Upper lobe of left lung (tissue), 6 donors: ENCODE data around the gene SLC41A3. TPM values are rescaled to one million over a fixed set of nuclear protein-coding genes. Genes with fewer than 3 reads are reported as not detected.

Experiments
- ATAC-seq, 2 donors: fragments of 200-7000 bp; cut with Tn5 transposase; one replicate each; pipeline ENCODE4 v1.9.1; 2022; ENCODE audit warnings: mild to moderate bottlenecking in 2 of 2, moderate library complexity in 2 of 2; ENCODE audit not compliant: low FRiP score in 2 of 2
- DNase-seq, 2 donors: peaks; one replicate each; pipeline ENCODE4 v3.0.0-alpha.2; 2019 to 2020
- H3K27ac ChIP-seq, 4 donors: fragments of 200-600 bp; sonication (generic); one replicate each; pipeline ENCODE4 v1.5.1; 2016 to 2019
- H3K27me3 ChIP-seq, 4 donors: fragments of 200-600 bp; sonication (generic); one replicate each; pipeline ENCODE4 v1.5.1; 2017 to 2019
- H3K36me3 ChIP-seq, 4 donors: fragments of 200-600 bp; sonication (generic); one replicate each; pipeline ENCODE4 v1.5.1; 2016 to 2019
- H3K4me1 ChIP-seq, 4 donors: fragments of 200-600 bp; sonication (generic); one replicate each; pipeline ENCODE4 v1.5.1; 2018 to 2019
- H3K4me3 ChIP-seq, 4 donors: fragments of 200-600 bp; sonication (generic); one replicate each; pipeline ENCODE4 v1.5.1; 2017 to 2019; ENCODE audit warnings: mild to moderate bottlenecking in 2 of 4, moderate library complexity in 1 of 4
- H3K9me3 ChIP-seq, 4 donors: fragments of 200-600 bp; sonication (generic); one replicate each; pipeline ENCODE4 v1.5.1; 2018 to 2019
- EP300 ChIP-seq, 4 donors: sonication (generic); formaldehyde crosslinking; IDR thresholded peaks; one replicate each; pipeline ENCODE4 v1.5.1; 2017; ENCODE audit warnings: antibody characterized with exemption in 4 of 4, control low read depth in 2 of 4
- POLR2A ChIP-seq, 4 donors: fragments of 450-650 bp; IDR thresholded peaks; one replicate each; pipeline ENCODE4 v1.5.1; 2016 to 2017; ENCODE audit warnings: antibody characterized with exemption in 4 of 4, mild to moderate bottlenecking in 2 of 4
- POLR2AphosphoS5 ChIP-seq, 2 donors: sonication (generic); formaldehyde crosslinking; IDR thresholded peaks; one replicate each; pipeline ENCODE4 v1.5.1; 2017; ENCODE audit warnings: antibody characterized with exemption in 2 of 2
- WGBS, 2 donors: methylation state at CpG; one replicate each; pipeline ENCODE4 v1.1.5; 2017 to 2018; 5-methylcytosine and 5-hydroxymethylcytosine counted together
- total RNA-seq, 6 donors: library from RNA; depleted of rRNA in 4 of 6; stranded (reverse); fragments of >200 nt in 4 of 6; gene quantifications; one replicate each; pipeline versions ENCODE4 v1.1.0 to v1.2.1, GENCODE V29; 2016 to 2021
- TF ChIP-seq, protein P1 (sequence below), 6 experiments: fragments of 450-650 bp in 4 of 6; fragments of 200-600 bp in 2 of 6; sonication (generic) in 2 of 6; IDR thresholded peaks; one replicate each; pipeline ENCODE4 v1.5.1; 2016 to 2019; ENCODE audit warnings: antibody characterized with exemption in 6 of 6
- donor health status: DM: no; HTN: no; CAD: no; lungs with moderate emphysema.
- donor health status: DM: no; HTN: yes; CAD: no; lungs with severe emphysema.

SLC41A3 gene
- total RNA-seq, 6 donors from 2014 or later: 17.1 to 40.1 (median 32.3) TPM

DNA sequence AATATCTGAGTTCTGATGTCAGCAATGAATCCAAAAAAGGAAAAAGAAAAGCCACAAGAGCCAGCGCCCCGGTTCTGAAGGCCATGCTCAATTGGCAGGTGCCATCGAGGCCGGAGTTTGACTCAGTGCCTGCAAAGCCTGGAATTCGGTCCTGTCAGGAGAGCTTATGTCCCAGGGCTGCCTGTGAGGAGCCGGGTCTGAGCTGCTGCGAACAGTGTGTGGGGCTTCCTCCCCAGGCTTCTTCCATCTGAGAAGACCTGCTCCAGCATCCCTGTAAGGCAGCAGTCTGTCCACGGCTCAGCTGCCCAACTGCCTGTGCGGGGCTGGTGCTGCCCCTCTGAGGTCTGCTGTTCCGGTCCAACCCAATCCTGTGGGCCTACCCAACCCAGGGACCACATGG lies 68.8 kb downstream of the SLC41A3 start:
- H3K27ac ChIP-seq: no peak overlapping the region

DNA sequence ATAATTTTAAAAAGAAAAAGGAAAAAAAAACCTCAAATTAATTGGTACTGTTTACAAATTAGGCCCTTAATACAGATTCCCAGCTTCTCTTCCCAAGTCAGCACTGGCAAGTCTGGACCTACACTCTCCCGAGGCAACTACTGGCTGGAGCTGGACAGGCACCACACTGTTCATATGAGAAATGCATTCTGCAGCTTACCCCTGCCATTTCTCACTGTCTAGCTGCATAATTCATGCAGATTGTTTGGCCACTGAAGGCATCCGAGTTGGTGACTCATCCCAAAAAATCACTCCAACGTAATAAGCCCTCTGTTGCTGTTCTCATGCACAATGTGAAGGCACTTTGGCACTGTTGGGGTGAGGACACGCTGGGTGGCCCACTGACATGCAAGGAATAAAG lies 69.7 kb downstream of the SLC41A3 start:
- Histone ChIP-seq H3K4me1 (no peaks in the 10 kb centered on the region), H3K27ac (no peak overlapping the region), H3K36me3 (peaks cover 0 to 55% (median 13%) of the 10 kb centered on the region in 4 donors), H3K9me3 (no peaks in the 10 kb centered on the region), H3K4me3 (no peak overlapping the region), H3K27me3 (no peaks in the 10 kb centered on the region)
- DNase-seq: no peak
- no peak for ATAC-seq
- 85 to 86% methylated on average over 2 to 4 of the region's 4 CpGs for WGBS, 2 donors
- TF ChIP-seq EP300 (IDR thresholded peaks at IDR 0.05) (no peak), POLR2AphosphoS5 (IDR thresholded peaks at IDR 0.05) (no peak), POLR2A (IDR thresholded peaks at IDR 0.05) (no peak)
- TF ChIP-seq, protein P1, sequence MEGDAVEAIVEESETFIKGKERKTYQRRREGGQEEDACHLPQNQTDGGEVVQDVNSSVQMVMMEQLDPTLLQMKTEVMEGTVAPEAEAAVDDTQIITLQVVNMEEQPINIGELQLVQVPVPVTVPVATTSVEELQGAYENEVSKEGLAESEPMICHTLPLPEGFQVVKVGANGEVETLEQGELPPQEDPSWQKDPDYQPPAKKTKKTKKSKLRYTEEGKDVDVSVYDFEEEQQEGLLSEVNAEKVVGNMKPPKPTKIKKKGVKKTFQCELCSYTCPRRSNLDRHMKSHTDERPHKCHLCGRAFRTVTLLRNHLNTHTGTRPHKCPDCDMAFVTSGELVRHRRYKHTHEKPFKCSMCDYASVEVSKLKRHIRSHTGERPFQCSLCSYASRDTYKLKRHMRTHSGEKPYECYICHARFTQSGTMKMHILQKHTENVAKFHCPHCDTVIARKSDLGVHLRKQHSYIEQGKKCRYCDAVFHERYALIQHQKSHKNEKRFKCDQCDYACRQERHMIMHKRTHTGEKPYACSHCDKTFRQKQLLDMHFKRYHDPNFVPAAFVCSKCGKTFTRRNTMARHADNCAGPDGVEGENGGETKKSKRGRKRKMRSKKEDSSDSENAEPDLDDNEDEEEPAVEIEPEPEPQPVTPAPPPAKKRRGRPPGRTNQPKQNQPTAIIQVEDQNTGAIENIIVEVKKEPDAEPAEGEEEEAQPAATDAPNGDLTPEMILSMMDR (IDR thresholded peaks at IDR 0.05): no peak

More for the DNA sequence above, 68.8 kb downstream of the SLC41A3 start:
- ATAC-seq: no peak
- Histone ChIP-seq H3K4me1 (no peaks in the 10 kb centered on the region), H3K27me3 (no peaks in the 10 kb centered on the region), H3K4me3 (no peak overlapping the region), H3K36me3 (peaks cover 0 to 49% (median 15%) of the 10 kb centered on the region in 4 donors), H3K9me3 (no peaks in the 10 kb centered on the region)
- no peak for DNase-seq
- no peak for TF ChIP-seq POLR2AphosphoS5 (IDR thresholded peaks at IDR 0.05)
- 89 to 94% methylated on average over 8 to 9 of the region's 10 CpGs for WGBS, 2 donors

GRCh38 chr3:126013751-126014156 lies 70.2 kb downstream of the SLC41A3 start:
- ATAC-seq (no peak), DNase-seq (no peak)
- peaks cover 0 to 59% (median 13%) of the 10 kb centered on the region in 4 donors for H3K36me3 ChIP-seq

GRCh38 chr3:126009181-126009580 lies 74.7 kb downstream of the SLC41A3 start:
- TF ChIP-seq, protein P1 (IDR thresholded peaks at IDR 0.05): no peak
- no peak for TF ChIP-seq EP300 (IDR thresholded peaks at IDR 0.05)
- no peak for TF ChIP-seq POLR2A (IDR thresholded peaks at IDR 0.05)
- no peak for TF ChIP-seq POLR2AphosphoS5 (IDR thresholded peaks at IDR 0.05)
- no peak for DNase-seq
- H3K27ac ChIP-seq: no peak overlapping the region
- no peaks in the 10 kb centered on the region for H3K27me3 ChIP-seq
- no peaks in the 10 kb centered on the region for H3K4me1 ChIP-seq
- WGBS, 2 donors: 91 to 92% methylated on average over 3 of the region's 3 CpGs
- no peak for ATAC-seq
- no peaks in the 10 kb centered on the region for H3K9me3 ChIP-seq
- peaks cover 6 to 60% (median 20%) of the 10 kb centered on the region in 4 donors for H3K36me3 ChIP-seq
- H3K4me3 ChIP-seq: no peak overlapping the region

More at GRCh38 chr3:126013751-126014156, 70.2 kb downstream of the SLC41A3 start:
- no peaks in the 10 kb centered on the region for H3K27me3 ChIP-seq
- H3K4me3 ChIP-seq: no peak overlapping the region
- no peaks in the 10 kb centered on the region for H3K9me3 ChIP-seq
- H3K27ac ChIP-seq: no peak overlapping the region
- 88 to 89% methylated on average over 4 to 8 of the region's 8 CpGs for WGBS, 2 donors
- TF ChIP-seq POLR2AphosphoS5 (IDR thresholded peaks at IDR 0.05): no peak
- no peak for TF ChIP-seq POLR2A (IDR thresholded peaks at IDR 0.05)
- no peak for TF ChIP-seq EP300 (IDR thresholded peaks at IDR 0.05)
- TF ChIP-seq, protein P1 (IDR thresholded peaks at IDR 0.05): no peak
- H3K4me1 ChIP-seq: no peaks in the 10 kb centered on the region

GRCh38 chr3:126008219-126008618 lies 75.7 kb downstream of the SLC41A3 start:
- DNase-seq (no peak), ATAC-seq (peak in 1 of 2 donors; percentile 20)
- no peaks in the 10 kb centered on the region for H3K27me3 ChIP-seq
- H3K27ac ChIP-seq: no peak overlapping the region
- WGBS, 2 donors: 100% methylated on average over 3 of the region's 3 CpGs
- no peaks in the 10 kb centered on the region for H3K9me3 ChIP-seq
- peaks cover 6 to 55% (median 18%) of the 10 kb centered on the region in 4 donors for H3K36me3 ChIP-seq
- H3K4me3 ChIP-seq: no peak overlapping the region
- no peak for TF ChIP-seq EP300 (IDR thresholded peaks at IDR 0.05)
- no peak for TF ChIP-seq POLR2A (IDR thresholded peaks at IDR 0.05)
- TF ChIP-seq, protein P1 (IDR thresholded peaks at IDR 0.05): no peak
- no peak for TF ChIP-seq POLR2AphosphoS5 (IDR thresholded peaks at IDR 0.05)
- H3K4me1 ChIP-seq: no peaks in the 10 kb centered on the region
